PFSK-1 (cell line): ENCODE measurements around the gene SMCO3.

ENCODE experiments used
- FOXP2 ChIP-seq: optimal IDR thresholded peaks from 2 replicates; pipeline ENCODE3; 2011; ENCODE audit warnings: borderline replicate concordance, control low read depth, inconsistent platforms; ENCODE audit not compliant: insufficient read depth; ENCODE audit errors: extremely low read length, extremely low read depth
- POLR2AphosphoS5 ChIP-seq: IDR thresholded peaks from 2 replicates; pipeline ENCODE4 v1.6.1; 2012; ENCODE audit warnings: low read depth, mild to moderate bottlenecking, control low read depth, low read length, moderate library complexity
- TAF1 ChIP-seq: IDR thresholded peaks from 2 replicates; pipeline ENCODE4 v1.6.1; 2012; ENCODE audit warnings: low read length, control low read depth, borderline replicate concordance; ENCODE audit not compliant: insufficient read depth

GRCh38 chr12:14842315-14842714 lies 28.3 kb upstream of the SMCO3 start:
- no peak for TF ChIP-seq TAF1
- no peak for TF ChIP-seq FOXP2
- no peak for TF ChIP-seq POLR2AphosphoS5
